LNCAP (cell line): Measurements from ENCODE around the gene SETD1B.

Source experiments
- CTCF ChIP-seq: fragments of 450-650 bp; IDR thresholded peaks from 2 replicates; pipeline ENCODE4 v1.5.1; 2017; ENCODE audit warnings: mild to moderate bottlenecking

SETD1B gene

DNA sequence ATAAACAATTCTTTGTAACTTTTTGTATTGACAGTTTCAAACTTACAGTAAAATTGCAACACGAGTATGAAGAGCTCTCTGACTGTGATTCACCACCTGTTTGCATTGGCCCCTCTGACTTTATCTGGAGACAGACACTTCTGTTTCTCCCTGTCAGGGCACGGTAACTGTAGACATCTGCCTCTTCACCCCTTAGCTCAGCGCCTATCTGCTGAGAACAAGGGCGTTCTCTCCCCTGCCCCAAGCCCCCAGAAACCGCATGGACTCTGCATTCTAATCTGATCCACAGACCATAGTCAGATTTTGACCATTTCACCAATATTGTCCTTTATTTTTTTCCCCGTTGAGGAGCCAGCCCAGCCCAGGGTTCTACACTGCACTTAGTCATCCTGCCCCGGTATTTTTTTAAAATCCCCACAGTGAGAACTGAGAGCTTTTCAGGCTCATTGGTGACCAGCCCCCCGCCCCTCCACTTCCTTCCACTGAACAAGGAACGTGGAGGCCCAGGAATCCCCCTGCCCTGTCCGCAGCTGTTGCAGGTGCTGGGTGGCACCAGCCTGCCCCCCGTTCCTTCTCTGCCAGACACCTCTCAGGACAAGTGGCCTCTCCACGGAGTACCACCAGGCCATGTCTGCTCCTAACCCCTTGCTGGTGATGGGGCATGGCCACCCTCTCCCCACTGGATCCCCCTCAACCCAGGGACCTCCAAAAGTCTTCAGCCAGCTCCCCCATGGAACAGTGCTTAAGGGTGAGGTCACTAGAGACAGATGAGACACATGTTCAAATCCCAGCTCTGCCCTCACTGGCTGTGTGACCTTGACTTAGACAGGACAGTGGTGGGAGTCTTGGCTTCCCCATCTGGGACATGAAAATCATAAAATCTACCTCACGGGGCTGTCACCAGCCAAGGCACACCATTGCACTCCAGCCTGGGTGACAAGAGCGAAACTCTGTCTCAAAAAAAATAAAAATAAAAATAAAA, 21.5 kb upstream of the SETD1B start:
- no peak for TF ChIP-seq CTCF

- TF ChIP-seq CTCF, result no peak
Measured at GRCh38 chr12:121783766-121784165, 20.0 kb upstream of the SETD1B start.

GRCh38 chr12:121784460-121784859, 19.3 kb upstream of the SETD1B start:
- no peak for TF ChIP-seq CTCF

DNA sequence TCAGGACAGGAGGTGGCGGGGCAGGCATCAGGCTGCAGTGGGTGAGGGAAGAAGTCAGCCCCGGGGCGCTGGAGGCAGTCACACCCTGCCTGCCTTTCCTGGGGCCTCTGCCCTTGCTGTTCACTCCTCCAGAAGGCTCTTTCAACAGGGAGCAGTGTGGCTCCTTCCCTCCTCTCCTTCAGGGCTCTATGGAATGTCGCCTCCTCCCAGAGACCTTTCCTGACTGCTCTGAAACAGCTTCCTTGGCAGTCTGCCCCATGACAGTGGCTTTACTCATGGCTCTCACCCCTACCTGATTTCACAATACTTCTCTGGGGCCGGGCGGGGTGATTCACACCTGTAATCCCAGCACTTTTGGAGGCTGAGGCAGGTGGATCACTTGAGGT, 17.4 kb upstream of the SETD1B start:
- TF ChIP-seq CTCF, result no peak

DNA sequence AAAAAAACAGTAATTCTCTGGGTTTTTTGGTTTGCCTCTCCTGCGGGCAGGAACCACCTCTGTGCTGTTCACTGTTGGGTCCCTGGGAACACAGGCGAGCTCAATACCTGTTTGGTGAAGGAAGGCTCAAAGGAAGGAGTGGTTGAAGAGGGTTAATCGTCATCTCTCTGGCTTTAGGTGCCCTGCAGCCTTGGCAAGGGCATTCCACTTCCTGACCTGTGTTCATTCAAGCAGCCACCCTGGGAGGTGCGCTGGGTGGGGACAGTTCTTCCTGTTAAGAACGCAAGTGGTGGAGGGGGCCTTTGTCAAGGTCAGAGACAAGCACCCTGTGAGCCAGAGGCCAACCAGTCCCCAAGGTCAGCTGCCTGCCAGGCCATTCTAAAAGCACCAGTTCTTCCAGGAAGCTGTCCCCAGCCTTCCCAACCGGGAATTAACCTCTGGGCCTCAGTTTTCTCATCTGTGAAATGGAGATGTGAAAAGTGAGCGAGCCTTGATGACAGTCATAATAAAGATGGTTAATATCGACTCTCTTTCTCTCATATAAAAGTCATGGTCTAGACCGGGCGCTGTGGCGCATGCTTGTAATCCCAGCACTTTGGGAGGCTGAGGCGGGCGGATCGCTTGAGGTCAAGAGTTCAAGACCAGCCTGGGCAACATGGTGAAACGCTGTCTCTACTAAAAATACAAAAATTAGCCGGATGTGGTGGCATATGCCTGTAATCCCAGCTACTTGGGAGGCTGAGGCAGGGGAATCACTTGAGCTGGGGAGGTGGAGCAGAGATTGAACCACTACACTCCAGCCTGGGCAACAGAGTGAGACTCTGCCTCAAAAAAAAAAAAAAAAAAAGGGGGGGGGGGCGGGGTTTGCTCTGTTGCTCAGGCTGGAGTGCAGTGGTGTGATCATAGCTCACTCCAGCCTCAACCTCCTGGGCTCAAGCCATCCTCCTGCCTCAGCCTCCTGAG, 16.5 kb upstream of the SETD1B start:
- no peak for TF ChIP-seq CTCF

- TF ChIP-seq CTCF, result no peak
Measured at GRCh38 chr12:121788176-121788818, 15.5 kb upstream of the SETD1B start.

- no peak for TF ChIP-seq CTCF
Measured at GRCh38 chr12:121789233-121789781, 14.5 kb upstream of the SETD1B start.
